G401.6 (cell line): ENCODE measurements around the gene DMP1.

Experiments used
- FAIRE-seq: peaks from 2 replicates; lab custom pipeline; 2012; peaks lifted over from hg19 to GRCh38; lab: Jason Lieb, UNC

Gene DMP1, protein sequence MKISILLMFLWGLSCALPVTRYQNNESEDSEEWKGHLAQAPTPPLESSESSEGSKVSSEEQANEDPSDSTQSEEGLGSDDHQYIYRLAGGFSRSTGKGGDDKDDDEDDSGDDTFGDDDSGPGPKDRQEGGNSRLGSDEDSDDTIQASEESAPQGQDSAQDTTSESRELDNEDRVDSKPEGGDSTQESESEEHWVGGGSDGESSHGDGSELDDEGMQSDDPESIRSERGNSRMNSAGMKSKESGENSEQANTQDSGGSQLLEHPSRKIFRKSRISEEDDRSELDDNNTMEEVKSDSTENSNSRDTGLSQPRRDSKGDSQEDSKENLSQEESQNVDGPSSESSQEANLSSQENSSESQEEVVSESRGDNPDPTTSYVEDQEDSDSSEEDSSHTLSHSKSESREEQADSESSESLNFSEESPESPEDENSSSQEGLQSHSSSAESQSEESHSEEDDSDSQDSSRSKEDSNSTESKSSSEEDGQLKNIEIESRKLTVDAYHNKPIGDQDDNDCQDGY

DNA sequence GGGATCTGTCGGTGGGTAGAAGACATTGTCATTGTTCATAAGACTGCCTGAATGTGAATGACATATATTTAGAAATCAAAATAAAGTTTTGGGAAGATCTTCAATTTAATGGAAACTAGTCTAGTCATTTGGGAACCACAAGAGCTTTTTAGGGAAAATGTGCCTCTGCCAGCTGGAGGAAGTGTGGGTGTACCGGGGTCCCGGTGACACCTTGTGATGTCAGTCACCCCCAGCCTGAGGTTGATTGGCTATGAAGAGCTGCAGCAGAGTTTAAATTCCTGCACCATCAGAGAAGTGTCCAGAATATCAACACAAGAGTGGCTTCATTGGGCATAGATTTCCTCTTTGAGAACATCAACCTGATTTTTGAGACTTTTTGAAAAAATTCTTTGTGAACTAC is at the start of gene DMP1:
Gene DMP1, plus strand, starts transcription at position 301 of the 400 bp plus-strand sequence. CDS start 6,213 bp downstream, outside the sequence.
- FAIRE-seq, result no peak

DNA sequence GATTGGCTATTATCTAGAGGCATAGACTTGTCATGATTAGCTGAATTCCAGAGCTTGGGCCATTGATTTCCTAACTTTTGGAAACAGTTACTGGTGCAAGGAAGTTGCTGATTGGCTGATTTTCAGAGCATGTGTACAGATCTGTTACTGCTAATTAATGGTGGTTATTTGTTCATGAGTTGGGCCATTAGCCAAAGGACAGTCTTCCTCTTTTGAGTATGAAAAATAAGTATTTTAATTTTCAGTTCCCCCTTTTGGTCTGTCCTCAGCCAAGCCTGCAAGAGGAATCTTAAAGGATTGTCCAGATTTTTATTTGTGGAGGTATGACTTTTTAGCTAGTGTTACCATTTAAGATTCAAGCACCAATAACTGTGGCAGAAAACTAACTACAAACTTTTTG is 48.7 kb upstream of the DMP1 start:
- no peak for FAIRE-seq

DNA sequence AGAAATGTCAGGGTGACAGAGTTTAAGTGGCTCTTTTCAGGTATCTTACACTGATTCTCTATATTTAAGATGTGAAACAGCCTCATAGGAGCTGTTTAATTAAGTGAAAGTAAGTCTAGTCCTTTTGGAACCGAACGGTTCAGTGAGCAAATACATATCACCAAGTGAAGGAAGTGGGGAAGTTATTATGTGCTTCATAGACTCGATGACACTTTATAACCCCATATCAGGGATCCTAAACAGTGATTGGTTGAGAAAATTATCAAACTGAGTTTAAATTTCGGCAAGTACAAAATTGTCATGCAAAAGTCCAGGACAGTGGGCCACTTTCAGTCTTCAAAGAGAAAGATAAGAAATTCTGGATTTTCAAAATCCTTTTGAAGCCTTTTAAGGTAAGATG is 41.9 kb upstream of the DMP1 start, which contains the start of gene DSPP:
Gene DSPP, plus strand, starts transcription at position 301 of the 400 bp plus-strand sequence. CDS start 2,380 bp downstream, outside the sequence.
- no peak for FAIRE-seq

DNA sequence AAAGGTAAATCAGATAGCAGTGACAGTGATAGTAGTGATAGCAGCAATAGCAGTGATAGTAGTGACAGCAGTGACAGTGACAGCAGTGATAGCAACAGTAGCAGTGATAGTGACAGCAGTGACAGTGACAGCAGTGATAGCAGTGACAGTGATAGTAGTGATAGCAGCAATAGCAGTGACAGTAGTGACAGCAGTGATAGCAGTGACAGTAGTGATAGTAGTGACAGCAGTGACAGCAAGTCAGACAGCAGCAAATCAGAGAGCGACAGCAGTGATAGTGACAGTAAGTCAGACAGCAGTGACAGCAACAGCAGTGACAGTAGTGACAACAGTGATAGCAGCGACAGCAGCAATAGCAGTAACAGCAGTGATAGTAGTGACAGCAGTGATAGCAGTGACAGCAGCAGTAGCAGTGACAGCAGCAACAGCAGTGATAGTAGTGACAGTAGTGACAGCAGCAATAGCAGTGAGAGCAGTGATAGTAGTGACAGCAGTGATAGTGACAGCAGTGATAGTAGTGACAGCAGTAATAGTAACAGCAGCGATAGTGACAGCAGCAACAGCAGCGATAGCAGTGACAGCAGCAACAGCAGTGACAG is 35.7 kb upstream of the DMP1 start:
- FAIRE-seq, result no peak

DNA sequence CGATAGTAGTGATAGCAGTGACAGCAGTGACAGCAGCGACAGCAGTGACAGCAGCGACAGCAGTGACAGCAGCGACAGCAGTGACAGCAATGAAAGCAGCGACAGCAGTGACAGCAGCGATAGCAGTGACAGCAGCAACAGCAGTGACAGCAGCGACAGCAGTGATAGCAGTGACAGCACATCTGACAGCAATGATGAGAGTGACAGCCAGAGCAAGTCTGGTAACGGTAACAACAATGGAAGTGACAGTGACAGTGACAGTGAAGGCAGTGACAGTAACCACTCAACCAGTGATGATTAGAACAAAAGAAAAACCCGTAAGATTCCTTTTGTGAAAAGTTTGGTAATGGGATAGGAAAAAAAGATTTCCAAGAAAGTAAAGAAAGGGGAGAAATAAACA is 33.8 kb upstream of the DMP1 start:
- no peak for FAIRE-seq

DNA sequence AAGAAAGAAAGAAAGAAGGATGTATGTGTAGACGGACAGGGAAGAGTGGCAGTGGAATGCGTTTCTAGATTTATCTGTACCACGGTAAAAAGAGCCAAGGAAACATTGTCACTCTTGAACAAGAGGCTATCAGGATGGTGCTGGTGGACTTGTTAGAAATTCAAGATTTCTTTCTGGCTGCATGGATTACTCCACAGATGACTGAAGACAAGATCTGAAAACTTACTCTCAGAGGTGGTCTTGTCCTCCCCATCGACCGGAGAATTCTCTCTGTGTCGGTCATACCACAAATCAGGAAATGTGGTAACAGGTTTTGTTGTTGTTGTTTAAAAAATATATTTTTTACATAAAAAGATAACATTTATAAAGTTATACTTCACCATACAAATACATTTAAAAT is 30.0 kb upstream of the DMP1 start:
- no peak for FAIRE-seq

DNA sequence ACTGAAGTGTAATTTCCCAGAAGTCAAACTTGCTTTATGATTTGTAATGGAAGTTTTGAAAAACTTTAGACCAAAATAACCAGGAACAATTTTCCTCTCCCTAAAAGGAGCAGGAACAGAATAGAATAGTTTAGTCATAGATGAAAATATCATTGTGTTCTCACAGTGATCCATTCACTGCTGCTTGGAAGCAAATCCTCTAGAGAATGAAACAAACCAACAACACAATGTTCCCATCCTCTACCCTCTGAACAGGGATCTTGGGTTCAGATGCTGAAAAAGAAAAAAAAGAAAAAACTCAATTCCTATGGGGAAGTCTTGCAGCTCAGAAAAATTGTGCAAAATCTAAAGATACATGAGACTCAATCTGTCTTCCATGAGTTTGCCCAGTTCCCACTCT is 29.6 kb upstream of the DMP1 start:
- FAIRE-seq, result no peak

DNA sequence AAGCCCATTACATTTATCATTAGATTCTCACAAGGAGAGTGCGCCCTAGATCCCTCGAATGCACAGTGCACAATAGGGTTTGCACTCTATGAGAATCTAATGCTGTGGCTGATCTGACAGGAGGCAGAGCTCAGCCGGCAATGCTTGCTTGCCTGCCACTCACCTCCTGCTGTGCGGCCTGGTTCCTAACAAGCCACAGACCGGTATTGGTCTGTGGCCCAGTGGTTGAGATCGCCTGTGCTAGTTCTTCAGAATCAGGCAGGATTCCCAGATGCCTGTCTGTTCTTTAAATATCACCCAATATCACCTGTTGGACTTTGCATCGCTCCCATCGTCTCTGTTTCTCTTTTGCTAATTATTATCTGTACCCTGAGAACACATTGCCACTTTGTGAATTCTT is 27.8 kb upstream of the DMP1 start:
- FAIRE-seq, result no peak

DNA sequence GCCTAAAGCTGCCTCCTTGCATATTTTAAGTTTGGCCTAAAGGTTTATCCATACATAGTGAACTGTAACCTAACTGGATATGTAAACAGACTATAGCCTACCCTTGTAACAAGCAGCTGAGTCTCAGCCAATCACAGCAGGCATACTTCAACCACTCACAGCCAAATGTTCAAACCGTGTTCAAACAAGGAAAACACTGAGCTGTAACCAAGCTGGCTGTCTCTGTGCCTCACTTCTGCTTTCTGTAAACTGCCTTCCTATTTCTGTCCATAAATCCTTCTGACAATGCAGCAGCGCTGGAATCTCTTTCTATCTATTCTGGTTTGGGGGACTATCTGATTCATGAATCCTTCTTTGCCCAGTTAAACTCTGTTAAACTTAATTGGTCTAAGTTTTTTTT is 25.4 kb upstream of the DMP1 start:
- no peak for FAIRE-seq

DNA sequence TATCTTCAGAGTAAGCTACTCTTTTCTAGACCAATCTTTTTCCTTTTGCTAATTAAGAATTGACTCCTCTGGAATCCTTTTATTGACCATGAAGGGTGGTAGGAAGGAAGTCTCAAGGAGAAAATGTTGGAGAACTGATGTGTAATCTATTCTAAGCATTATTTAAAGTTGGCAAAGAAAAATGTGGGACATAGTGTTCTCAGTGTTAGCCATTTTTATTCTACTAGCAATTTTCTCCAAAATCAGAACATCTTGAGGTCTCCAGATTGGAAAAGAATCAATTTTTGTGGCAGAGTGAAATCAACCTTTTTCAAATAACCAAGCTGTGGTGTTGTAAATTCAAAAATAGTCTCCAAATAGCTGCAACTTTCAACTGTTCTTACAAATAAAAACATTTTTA is 18.4 kb upstream of the DMP1 start:
- no peak for FAIRE-seq

DNA sequence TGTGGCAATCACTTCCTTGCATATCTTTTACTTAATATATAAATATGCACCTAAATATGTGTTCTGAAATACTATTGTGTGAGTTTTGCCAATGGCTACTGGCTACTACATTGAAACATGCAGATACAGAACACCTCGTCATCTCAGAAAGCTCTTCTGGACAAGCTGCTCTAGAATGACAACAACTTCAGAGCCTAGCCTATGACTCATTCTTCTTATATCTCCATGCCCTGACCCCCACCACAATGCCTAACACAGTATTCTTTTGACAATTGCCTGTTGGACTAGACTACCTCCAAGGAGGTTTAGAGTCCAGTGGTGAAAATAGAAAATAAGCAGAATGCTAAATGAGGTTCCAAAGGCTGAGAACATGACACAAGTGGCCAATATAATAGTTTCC is 17.6 kb upstream of the DMP1 start:
- no peak for FAIRE-seq

DNA sequence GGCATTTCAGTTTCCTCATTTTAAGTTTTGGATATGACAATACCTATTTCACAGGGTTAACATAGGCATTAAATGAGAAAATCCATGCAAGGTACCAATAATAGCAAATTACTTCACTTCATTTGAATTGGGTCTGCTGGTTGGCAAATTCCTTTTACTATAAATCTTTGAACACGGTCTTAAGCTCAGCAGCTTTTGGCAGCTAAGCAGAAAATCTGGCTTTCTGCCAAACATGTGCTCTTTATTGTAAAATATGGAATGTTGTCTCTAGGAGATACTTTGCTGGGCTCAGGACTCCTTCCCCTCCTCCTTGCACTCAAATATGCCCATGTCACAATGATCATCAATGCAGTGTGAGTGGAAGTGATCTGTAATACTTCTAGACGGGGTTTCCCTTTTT is 16.8 kb upstream of the DMP1 start:
- FAIRE-seq, result no peak

DNA sequence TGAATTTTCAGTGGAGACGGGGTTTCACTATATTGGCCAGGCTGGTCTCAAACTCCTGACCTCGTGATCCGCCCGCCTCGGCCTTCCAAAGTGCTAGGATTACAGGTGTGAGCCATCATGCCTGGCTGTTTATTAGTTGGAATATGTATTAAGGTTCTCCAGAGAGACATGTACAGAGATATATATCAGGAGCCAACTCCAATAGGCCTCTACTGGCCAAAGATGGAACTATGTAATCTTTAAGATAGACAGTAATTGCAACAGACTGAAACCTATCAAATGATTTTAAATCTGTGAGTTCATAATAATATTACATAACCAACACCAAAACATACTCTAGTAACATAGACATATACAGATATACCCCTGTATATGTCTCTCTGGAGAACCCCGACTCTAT is 5.8 kb upstream of the DMP1 start:
- no peak for FAIRE-seq

DNA sequence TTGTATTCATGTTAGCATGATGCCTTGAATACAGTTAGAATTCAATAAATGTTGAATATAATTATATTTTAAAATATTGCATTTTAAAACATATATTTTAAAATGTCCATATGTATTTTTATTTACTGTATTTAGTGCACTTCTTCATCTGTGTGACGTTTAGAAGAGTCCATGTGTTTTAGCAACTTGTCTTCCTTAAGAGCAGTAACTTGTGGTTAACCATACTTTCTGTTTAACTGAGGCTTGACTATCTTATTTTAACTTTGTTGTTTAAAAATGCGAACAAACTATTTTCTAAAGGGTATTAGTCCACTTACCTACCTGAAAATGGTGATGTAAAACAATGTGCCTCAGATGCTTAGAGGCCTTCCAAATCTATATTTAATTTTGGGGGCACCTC is 858 bp downstream of the DMP1 start:
- FAIRE-seq, result peak; percentile 39

DNA sequence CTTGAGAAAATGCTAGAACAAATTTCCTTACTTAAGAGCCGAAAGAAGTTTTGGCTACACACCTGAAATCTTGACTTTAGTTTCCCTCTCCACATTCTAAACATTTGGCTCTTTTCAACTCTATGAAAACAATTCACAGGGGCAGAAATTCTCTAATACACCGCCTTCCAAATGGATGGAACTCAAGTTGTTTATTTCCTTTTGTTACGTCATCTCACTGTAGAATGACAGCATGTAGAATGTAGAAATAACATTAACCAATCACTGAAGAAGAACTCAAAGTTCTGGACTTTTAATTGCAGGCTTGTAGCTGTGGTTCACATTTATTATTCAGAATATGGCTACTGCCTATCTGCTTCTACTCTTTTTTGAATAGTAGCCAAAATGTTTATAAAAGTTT is 1.9 kb downstream of the DMP1 start:
- no peak for FAIRE-seq

DNA sequence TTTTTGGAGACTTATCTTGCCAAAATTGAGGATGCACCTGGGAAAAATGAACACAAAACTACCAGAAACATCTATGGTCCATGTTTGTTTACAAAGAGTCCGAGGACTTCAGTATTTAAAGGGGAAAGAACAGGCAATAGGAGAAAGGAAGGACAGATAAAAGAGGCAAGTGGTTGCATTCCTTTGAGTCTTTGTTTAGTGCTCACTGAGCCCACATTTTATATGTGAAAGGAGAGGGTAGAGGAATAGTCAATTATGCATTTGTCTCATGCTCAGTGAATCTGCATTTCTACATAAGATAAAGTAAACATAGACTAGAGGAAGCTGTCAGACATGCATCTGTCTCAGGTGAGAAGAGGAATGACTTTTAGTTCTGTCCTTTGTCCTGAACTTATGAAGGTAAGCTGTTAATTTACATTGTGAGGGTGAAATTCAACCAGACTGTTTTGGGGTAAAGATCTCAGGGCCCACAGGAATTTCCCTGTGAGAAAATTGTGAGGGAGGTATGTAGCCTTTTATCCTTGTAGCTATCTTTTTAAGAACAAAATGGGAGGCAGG is 4.5 kb downstream of the DMP1 start:
- no peak for FAIRE-seq

DNA sequence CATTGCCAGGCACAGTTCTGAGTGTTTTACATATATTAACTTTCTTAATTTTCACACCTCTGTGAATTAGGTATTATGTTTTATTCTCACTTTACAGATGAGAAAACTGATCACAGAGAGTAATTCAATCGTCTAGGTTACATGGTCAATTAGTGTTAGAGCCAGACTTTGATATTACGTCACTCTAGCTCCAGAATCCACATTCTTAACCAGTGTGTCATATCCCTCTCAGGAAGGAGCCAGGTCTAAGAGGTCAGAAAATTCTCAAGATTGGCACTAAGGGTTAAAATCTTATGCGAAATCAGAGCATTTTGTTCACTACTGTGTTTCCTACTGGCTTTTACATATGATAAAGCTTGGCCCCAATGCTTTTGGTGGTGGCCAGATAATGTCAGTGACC is 7.4 kb downstream of the DMP1 start:
- FAIRE-seq, result no peak

DNA sequence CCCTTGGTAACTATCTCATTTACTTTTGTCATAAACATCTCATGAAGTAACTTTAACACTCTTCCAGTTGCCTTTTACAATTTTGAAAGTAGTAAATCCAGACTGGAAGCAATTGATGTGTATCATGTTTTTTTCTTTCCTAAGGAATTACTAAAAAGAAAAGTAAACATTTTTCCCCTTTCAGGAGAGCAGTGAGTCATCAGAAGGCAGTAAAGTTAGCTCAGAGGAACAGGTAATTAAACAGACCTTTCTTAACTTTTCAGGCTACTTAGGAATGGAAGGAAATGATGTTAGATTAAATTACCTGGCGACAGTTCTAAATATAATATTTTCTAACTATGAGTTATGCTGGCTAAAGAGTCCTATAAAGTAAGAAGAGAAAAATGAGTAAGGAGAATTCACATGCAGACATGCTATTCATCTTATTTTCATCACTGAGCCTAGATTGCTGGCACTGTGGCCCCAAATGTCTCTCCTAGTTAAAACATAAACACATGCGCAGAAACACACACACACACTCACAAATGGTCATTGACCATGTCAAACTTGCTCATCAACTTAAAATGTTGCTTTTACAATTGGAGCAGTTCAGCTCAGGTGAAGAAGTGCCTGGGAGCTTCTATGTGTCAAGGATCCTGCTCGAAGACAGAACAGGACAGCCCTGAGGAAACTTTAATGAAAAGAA is 9.3 kb downstream of the DMP1 start:
- no peak for FAIRE-seq

DNA sequence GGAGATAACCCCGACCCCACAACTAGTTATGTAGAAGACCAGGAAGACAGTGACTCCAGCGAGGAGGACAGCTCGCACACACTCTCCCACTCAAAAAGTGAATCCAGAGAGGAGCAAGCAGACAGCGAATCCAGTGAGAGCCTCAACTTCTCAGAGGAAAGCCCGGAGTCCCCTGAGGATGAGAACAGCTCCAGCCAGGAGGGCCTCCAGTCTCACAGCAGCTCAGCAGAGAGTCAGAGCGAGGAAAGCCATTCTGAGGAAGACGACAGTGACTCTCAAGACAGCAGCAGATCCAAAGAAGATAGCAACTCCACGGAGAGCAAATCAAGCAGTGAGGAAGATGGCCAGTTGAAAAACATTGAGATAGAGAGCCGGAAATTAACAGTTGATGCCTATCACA is 12.8 kb downstream of the DMP1 start:
- FAIRE-seq, result no peak

DNA sequence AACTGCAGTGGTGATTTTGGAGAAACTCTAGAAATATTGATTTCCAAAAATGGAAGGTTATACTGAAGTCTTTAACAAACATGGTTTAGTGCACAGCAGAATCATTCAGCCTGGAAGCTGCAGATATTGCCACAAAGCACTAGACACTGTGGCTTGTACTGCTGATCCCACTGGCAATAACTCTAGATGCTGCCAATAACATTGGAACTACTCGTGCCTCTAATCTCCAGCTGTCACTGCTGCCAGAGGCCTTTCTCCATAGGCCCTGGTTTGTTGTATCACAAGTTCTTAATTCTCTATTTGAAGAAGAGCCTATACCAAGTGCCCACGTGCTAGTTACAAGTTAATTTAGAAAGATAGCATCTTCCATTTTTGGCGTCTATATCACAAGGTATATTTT is 19.3 kb downstream of the DMP1 start:
- no peak for FAIRE-seq

DNA sequence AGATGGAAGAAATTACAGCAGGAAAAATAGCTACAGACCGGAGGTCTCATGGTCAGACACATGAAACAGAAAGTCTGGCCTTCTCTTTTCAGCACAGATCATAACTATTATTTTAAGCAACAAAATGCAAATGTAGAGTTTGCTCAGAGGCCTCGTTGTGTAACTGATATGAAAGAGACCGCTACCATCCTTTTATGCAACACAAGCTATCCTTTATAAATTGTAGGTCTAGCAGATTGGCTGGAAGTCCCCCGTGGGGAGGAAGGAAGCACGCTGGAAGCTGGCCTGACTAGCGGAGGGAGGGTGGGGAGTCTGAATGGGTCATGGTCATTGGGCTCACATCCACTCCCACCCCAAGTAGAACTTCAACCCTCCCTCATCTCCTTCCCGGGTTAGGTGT is 27.7 kb downstream of the DMP1 start:
- FAIRE-seq, result no peak

DNA sequence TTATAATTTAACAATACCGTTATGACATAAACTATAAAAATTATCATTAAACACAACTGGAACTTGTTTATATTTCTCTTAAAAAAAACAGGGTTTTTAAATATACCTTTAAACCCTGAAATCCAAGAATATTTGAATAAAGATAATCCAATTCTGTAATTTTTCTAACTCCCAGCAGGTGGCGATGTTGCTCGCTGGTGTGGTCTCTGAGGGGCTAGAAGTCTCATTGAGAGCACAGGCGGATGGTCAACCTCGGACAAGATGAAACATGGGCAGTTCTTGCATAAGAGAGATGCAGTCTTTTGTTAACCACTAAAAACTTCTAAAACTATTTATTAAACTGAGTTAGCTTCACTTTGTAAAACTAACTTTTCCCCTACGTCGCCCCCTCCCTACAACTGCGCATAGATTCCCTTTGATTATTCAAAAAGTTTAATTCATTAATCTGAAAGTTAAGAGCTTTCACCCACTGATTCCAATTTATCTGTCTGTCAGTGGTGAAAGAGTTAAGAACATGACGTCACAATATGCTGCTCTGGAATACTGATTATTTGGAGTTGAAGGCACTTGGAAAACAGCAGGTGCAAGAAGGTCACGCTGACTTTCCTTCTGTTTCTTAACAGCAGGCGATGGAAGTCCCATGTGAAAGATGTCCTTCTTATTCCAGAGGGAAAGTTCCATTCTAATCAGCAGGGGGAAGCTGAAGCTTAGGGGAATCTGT is 29.5 kb downstream of the DMP1 start:
- peak; percentile 95 for FAIRE-seq
